HG03175 (cell line): ENCODE results near the gene ENG.
"Not testable (repeated sequence)": the region's sequence is repeated elsewhere in the genome, so short reads cannot be mapped to it uniquely, and the experiment has no call there.

Experiments
- ATAC-seq: cut with Tn5 transposase; IDR thresholded peaks from one replicate; pipeline ENCODE4 v1.9.1; 2021; ENCODE audit warnings: mild to moderate bottlenecking, moderate library complexity; ENCODE audit not compliant: unreplicated experiment

Gene ENG

GRCh38 chr9:127854184-127854806 is at the start of gene ENG:
Gene ENG (minus strand): TSS chr9:127854658. CDS start chr9:127854355, 303 bp downstream.
- ATAC-seq, result no peak

DNA sequence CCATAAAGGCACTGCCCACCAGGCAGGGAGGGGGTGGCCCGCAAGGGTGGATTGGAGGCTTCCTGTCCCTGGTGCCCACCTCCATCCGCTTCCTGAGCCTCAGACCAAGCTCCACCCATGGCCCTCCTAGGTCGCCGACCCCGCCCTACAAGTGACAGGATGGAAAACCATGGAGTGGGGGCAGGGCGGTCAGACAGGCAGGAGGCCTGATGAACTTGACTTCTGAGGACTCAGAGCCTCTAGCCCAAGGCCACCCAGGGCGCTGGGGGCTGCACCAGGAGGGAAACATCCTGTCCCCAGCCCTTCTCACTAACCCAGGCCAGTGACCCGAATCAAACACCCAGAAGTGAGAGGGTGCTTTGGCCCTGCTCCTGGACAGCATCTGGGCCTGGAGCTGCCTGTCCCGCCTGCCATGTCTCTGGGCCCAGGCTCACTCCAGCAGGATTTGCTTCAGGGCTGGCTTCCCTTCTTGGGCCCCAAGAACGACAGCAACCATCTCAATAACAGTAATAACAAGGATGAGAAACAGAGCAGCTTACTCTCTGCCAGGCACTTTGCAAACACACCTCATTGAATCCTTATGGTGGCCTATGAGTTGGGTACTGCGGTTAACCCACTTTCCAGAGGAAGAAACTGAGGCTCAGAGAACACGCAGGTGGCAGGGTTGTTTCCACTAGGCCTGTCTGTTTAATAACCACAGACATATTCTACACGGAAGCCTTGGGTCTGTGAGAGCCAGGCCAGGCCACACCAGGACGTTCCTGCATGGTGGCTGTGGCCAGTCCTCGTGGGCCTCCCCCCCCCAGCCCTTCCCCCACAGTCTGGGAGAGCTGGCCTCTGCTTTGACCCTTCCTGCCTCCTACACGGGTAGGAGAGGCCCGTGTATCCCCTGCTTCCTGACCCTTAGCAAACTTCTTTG is 49.4 kb upstream of the ENG start:
- ATAC-seq, result no peak

GRCh38 chr9:127899128-127899943 is 44.9 kb upstream of the ENG start, which contains the start of gene ST6GALNAC6:
Gene ST6GALNAC6 (minus strand): TSS chr9:127899603. CDS start chr9:127897981, 1,622 bp downstream.
- ATAC-seq, result peak; percentile 63

DNA sequence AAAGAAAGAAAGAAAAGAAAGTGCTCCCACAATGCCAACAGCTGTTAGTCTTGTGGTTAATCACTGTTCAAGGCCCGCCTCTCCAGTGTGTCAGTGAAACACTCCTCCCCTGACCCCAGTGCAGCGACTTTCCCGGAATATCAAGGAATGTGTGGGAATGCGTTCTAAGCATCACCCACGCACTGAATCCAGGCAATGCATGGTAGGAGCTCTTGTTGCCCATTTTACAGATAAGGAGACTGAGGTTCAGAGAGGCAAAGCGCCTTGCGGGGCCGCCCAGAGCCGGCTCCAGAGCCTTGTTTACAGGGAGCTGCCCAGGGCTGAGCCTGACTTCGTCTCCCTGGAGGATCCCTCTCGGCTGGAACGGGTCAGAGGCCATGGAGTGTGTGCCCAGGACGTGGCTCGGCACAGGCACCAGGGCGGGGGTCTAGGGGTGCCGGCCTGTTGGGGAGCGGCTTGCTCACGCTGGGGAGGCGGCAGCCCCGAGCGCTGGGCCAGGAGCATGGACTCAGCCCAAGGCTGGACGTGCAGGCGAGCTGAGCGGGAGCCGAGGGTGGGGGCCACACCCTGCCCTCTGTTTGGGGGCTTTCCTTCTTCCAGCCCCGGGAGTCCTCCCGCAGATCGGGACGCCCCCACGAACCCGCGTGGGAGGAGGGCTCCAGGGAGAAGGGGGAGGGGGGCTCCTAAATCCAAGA is 44.1 kb upstream of the ENG start:
- no peak for ATAC-seq

GRCh38 chr9:127897193-127897692 is 42.8 kb upstream of the ENG start:
- no peak for ATAC-seq

DNA sequence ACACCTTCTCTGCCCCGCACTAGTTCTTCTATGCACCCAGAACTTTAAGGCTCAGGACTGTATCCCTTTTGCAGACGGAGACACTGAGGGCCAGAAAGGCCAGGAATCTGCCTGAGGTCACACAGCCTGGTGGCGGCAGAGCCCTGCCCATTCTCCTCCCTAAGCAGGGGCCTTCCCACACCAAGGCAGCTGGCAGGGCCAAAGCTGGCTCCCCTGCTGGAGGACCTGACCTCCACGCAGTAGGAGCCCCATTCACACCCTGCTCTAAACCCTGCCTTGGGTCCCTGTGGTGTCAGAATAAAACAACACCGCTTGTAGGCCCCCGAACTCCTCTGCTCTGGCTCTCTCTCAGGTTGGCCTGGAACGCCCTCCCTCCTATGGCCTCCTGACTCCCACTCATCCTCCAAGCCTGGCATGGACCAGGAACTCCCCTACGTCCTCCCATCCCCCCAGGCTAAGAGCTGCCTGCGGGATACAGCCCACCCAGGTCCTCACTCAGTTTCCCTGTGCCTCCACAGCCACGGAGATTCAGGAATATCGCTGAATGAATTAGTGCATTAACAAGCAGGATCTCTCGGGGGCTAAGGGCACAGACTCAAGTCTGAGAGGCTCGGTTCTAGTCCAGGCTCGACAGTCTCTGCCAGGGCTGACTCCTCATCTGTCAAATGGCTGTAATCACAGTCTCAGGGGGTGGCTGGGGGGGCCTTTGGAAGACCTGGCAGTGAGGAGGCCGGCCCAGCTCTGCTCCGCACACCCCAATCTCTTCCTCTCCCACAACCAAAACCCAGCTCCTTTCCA is 42.1 kb upstream of the ENG start:
- no peak for ATAC-seq

DNA sequence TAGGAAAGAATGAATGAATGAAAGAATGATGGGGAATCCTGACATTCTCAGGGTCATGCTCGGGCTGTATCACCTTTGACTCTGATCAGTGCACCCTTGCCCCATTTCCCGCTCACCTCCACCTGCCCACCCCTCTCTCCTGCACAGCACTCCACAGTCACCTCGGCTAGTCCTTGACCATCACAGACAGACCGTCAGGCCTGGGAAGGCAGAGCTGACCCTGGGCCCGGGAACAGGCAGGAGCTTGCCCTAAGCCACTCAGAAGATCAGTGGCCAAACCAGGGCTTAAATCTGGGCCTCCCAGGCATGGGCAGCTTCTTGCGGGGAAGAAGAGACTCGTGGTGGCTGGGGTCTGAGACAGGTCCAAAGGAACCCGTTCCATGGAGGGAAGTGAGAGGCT is 41.4 kb upstream of the ENG start:
- ATAC-seq, result no peak

- no peak for ATAC-seq
Observed at GRCh38 chr9:127893392-127893791, 38.9 kb upstream of the ENG start.

DNA sequence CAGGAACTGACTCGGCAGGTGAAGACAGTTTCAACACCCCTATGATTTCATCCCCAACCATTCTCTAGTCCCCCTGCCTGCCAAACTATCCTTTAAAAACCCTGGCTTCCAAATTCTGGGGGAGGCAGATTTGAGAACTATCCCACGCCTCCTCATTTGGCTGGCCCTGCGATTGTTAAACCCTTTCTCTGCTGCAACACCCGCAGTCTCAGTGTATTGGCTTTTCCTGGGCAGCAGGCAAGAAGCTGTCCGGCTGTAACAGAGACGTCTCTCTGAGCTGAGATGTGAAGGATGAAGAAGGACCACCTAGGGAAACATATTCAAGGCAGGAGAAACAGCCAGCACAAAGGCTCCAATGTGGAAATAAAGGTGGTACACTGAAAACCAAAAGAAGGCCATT is 38.4 kb upstream of the ENG start:
- ATAC-seq, result no peak

- no peak for ATAC-seq
Observed at GRCh38 chr9:127890053-127890452, 35.6 kb upstream of the ENG start.

DNA sequence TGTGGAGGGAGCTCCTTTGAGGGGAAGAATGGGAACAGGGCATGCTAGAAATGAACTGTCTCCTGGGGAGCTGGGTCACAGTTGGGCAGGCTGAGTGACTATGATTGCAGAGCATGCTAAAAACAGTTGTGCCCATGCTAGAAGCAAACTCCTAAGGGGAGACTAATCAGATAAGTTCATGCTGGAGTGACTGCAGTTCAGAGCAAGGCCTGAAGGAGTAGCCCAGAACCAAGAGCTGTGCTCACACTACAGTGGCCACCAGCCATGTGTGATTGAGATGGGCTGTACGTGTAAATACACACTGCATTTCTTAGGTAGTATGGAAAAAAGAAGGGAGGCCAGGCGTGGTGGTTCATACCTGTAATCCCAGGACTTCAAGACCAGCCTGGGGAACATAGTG is 33.3 kb upstream of the ENG start:
- no peak for ATAC-seq

DNA sequence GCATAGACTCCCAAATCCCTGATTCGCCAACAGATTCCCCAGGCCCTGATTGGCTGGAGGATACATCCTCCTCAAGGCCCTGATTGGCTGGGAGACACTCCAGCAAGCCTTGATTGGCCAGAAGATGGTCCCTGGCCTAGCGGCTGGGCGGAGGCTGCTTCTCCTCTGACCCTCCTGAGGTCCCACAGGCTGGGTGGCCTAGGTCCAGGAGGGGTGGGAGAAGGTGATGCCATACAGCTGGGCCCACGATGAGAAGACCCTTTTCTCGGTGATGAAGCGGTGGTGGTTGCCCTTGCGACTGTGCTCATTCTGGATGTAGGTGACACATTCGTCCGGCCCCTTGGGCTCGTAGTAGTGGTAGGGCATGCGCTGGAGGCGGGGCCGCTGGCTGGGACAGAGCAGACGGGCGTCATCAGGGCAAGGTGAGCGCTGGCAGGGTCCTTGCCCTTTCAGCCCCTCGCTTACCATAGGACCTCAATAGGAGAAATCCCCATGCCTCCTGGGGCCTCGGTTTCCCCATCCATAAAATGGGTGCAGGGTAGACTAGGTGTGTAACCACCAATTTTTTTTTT is 32.0 kb upstream of the ENG start:
- ATAC-seq, result no peak

DNA sequence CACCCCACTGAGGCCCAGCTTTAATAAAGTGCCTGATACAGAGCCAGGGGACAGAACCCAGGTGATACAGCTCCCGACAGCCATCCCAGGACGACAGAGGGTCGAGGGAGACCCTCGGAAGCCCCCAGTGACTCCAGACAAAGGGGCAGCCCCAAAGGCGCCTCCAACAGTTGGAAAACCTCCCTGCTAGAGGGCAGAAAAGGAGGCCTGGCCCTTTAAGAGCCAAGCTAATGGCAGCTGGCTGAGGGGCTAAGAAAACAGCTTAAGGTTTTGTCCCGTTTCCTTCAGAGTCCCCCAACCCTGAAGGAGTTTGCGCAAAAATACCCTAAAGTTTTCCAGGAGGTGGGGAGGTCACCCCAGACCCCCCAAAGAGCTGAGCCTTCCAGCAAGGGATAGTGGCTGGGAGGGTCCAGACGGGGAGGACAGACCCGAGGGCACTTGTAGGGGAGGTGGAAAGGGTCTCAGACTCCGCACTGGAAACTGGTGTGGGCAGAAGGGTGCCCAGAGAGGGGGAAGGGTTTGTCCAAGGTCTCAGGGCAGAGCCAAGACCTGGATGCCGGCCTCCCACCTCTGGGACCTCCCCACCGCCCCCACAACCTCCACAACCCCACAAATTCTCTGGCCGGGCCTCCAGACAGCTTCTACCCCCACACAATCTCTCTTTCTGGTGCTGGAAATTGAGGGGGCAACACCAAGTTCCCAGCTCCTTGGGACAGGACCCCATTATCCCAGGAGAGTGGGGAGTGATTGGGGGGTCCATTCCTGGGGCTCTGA is 31.2 kb upstream of the ENG start:
- ATAC-seq, result no peak

DNA sequence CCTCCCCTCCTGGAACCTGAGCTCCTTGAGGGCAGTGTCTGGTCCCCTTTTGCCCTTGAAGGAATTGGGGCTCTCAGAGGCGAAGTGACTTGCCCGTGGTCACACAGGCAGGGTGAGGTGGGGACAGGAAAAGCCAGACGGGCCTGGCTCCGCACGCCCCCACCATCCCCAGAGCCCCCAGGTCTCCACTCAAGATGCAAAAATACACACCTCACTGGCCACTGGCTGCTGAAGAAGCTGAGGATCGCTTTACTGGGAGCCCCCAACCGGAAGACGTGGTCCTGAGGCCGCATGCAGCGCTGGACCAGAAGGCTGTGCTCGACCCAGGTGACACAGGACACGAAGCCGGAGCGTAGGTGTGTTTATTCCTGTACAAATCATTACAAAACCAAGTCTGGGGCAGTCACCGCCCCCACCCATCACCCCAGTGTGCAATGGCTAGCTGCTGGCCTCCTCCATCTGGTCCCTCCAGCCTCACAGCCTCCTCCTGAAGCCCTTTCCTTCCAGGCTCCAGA is 30.6 kb upstream of the ENG start:
- ATAC-seq, result no peak

GRCh38 chr9:127884427-127884911 is 30.0 kb upstream of the ENG start:
- ATAC-seq, result no peak

- ATAC-seq, result no peak
Observed at GRCh38 chr9:127883959-127884358, 29.5 kb upstream of the ENG start.

- ATAC-seq, result not testable (repeated sequence)
Observed at GRCh38 chr9:127881715-127882114, 27.3 kb upstream of the ENG start.

DNA sequence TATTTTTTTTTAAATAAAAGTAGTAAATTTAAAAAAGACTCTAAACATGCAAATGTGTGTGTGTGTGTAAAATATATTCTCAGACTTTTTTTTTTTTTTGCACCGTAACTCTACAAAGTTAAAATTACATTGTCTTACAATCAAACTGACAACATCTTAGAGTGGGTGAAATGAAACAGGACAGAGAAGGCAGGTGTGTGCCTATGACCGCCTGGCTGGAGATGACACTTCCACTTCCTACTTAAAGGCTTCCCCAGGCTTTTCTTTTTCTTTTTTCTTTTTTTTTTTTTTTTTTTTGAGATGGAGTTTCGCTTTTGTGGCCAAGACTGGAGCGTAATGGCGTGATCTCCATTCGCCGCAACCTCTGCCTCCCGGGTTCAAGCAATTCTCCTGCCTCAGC is 25.7 kb upstream of the ENG start:
- no peak for ATAC-seq
